DMS 273 (cell line): ENCODE data around the gene TTLL13.

Source experiments
- DNase-seq: peaks from one replicate; lab custom pipeline; 2025; ENCODE audit not compliant: unreplicated experiment; lab: John Stamatoyannopoulos, UW

Gene TTLL13

DNA sequence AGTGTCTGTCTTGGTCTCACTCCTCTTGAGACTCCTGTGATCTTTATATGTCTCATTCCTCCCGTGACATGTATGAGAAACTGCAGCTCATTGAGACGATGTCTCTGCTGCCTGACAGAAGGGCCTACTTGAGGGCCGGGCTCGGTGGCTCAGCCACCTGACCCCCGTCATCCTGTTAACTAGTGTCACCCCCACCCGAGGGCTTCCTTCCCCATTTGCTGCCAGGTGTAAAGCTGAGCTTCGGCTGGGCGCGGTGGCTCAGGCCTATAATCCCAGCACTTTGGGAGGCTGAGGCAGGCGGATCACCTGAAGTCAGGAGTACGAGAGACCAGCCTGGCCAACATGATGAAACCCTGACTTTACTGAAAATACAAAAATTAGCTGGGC is 35.5 kb upstream of the TTLL13 start:
- no peak for DNase-seq

DNA sequence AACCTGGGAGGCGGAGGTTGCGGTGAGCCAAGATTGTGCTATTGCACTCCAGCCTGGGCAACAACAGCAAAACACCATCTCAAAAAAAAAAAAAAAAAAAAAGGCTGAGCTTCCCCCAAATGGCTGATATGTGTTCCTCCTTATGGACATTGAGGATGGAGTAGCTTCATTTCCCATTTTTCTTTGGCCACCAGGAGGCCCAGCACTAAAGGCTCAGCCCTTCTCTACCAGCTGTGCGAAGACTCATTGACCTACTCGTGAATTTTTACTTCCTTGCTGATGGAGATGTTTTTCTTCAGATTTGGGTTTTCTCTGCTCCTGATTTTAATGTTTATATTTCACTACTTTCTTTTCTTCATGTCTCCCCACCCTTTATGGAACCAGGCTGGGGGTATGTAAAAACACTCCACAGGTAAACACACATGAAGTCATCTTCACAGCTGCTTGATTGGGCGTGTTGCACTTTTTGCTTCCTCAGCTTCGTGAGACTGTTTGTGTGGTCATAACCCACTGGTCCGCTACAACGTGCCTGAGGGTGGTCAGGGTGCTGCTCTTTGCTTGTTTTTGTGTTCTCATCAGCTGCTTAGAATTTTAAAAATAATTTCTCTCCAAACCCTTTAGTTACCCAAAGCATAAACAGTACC is 34.7 kb upstream of the TTLL13 start:
- DNase-seq: peak; percentile 27

DNA sequence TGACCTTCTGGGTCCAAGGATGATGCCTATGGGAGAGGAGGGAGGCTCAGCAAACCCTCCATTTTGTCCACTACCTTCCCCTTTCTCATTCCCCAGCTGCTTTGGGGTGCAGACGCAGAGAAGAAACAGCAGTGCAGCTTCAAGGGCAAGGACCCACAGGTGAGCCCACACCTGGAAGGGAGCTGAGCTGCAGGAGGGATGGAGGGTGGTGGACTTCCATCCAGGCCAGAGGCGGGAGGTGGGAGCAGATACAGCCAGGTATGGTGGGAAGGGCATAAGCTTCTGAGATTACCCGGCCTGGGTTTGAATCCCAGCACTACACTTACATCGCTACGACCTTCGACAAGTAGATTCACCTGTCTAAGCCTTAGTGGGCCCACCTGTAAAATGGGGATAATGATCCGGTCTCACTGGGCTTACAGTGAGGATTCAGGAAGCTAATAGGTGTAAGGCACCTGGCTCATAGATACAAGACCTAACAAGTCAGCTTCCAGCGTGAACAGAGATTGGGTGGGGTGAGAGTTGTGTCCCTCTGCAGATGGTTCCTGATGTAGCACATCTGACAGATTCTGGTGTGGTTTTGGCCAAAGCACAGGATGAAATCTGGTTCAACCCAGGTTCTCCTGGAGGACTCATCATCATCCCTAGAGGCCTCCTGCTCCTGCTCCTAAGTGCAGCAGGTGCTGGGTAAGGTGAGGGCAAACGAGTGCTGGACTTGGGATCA is 31.5 kb upstream of the TTLL13 start:
- no peak for DNase-seq

DNA sequence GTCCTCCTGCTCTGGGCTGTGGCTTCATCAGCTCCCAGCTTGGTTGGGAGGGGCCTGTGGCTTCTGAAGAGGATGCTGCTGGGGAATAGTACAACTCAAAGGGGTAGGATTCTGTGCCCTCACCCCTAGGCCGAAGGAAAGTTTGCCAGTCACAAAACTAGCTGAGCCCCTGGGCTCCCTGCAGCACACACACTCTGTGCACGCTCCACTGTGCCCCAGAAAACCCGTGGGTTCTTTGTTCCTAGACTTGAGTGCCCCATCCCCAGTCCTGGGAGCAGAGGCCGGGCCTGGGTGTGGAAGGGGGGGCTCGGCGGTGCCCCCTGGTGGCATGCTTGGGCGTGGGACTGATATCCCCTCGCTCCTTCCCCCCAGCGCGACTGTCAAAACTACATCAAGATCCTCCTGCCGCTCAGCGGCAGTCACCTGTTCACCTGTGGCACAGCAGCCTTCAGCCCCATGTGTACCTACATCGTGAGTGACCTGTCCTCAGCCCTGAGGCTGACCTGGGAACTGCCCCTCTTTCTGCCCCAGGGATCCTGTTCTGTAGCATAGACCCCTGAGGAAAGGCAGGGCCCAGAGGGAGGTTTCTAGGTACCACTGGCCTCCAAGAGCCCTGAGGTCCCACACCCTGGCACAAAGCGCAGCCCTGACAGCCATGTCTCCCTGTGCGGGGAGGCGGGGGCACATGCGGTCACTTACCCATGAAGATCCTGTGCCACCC is 29.8 kb upstream of the TTLL13 start:
- DNase-seq: peak; percentile 57

DNA sequence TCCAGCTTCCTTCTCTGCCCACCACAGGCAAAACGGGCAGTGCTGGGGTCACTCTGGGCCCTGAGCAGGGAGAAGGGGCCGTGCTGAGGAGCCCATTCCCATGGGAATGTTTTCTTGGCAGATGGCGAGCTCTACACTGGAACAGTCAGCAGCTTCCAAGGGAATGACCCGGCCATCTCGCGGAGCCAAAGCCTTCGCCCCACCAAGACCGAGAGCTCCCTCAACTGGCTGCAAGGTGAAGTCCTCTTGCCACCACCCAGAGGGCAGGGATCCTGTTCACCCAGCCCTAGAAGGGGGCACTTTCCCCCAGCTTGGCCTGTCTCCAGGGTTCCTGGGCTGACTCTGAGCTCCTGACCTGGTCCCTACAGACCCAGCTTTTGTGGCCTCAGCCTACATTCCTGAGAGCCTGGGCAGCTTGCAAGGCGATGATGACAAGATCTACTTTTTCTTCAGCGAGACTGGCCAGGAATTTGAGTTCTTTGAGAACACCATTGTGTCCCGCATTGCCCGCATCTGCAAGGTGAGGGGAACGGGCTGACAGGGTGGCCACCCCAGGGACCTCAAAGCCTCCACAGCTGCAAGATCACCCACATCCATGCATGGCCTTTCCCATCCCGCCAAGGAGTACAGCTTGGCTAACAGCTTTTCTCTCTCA is 28.0 kb upstream of the TTLL13 start:
- peak; percentile 83 for DNase-seq

DNA sequence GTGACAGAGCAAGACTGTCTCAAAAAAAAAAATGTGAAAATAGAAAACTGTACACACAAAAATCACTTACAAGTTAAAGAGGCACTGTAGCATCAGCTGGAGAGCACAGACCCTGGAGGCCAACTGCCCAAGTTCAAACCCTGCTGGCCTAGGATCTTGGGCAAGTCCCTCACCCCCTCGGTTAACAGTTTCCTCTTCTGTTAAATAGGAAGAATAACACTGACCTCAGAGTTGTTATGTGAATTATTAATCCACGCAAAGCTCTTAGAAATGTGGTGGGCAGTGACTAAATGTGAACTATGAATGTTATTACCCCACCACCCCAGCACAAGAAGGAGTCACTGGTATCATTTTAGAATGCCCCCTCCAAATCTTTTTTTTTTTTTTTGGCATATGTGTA is 26.8 kb upstream of the TTLL13 start:
- no peak for DNase-seq

DNA sequence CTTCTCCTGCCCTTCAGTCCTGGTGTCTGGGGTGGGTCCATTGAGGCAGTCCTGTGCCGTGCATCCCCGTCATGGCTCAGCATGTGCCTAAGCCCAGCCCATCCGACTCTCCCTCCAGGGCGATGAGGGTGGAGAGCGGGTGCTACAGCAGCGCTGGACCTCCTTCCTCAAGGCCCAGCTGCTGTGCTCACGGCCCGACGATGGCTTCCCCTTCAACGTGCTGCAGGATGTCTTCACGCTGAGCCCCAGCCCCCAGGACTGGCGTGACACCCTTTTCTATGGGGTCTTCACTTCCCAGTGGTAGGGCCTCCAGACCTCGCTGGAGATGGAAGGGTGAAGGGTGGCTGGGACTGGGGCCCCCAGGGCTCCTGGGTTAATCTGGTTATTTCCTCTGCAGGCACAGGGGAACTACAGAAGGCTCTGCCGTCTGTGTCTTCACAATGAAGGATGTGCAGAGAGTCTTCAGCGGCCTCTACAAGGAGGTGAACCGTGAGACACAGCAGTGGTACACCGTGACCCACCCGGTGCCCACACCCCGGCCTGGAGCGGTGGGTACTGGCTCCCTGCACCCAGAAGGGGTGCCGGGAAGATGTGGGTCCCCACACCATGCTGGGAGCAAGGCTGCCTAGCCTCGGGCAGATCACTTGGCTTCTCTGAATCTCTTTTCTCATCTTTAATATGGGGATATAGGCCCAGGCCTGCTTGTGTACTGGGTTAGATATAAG is 25.8 kb upstream of the TTLL13 start:
- DNase-seq: no peak

DNA sequence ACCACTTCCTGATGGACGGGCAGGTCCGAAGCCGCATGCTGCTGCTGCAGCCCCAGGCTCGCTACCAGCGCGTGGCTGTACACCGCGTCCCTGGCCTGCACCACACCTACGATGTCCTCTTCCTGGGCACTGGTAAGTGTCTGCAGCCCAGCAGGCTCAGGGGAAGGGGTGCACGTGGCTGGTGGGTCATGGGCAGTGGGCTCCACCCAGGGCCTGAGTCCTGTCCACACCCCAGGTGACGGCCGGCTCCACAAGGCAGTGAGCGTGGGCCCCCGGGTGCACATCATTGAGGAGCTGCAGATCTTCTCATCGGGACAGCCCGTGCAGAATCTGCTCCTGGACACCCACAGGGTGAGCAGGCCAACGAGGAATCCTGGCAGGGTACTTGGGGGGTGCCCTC is 24.3 kb upstream of the TTLL13 start:
- DNase-seq: no peak

DNA sequence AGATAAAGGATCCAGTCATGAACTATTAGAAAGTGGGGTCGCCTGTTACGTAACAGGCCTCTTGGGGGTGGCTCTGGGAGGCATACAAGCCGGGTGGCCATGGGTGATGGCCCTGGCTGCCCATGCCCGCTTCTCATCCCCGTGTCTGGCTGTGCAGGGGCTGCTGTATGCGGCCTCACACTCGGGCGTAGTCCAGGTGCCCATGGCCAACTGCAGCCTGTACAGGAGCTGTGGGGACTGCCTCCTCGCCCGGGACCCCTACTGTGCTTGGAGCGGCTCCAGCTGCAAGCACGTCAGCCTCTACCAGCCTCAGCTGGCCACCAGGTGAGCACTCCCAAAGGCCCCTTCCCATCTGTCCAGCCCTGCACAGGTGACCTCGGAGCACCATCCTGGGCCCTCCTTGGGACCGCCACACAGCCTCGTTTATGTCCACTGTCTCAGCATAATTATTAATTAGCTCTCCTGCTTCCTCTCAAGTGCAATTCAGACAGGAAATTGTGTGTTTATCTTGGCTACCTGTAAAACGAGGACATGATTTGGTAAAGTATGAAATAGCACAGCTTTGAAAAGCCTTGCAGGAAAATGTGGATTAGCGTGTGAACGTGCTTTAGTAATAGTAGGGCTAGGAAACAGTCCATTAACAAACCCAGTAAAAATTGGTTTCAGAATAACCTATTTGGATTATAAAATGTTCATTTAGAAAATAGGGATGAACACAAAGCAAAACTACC is 23.7 kb upstream of the TTLL13 start:
- no peak for DNase-seq

DNA sequence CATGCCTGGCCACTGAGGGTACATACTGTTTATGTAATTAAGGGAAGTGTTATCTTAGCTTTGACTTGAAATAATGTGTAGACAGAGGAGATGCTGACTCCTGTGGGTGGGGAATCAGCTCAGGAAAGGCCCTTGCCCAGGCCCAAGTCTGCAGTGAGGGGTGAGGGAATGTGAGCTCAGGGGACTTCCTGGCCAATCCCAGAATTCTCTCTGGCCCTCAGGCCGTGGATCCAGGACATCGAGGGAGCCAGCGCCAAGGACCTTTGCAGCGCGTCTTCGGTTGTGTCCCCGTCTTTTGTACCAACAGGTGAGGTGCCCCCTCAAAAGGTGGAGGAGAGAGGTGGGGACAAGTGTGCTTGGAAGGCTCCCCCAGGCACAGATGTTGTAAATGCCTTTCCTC is 22.0 kb upstream of the TTLL13 start:
- no peak for DNase-seq

DNA sequence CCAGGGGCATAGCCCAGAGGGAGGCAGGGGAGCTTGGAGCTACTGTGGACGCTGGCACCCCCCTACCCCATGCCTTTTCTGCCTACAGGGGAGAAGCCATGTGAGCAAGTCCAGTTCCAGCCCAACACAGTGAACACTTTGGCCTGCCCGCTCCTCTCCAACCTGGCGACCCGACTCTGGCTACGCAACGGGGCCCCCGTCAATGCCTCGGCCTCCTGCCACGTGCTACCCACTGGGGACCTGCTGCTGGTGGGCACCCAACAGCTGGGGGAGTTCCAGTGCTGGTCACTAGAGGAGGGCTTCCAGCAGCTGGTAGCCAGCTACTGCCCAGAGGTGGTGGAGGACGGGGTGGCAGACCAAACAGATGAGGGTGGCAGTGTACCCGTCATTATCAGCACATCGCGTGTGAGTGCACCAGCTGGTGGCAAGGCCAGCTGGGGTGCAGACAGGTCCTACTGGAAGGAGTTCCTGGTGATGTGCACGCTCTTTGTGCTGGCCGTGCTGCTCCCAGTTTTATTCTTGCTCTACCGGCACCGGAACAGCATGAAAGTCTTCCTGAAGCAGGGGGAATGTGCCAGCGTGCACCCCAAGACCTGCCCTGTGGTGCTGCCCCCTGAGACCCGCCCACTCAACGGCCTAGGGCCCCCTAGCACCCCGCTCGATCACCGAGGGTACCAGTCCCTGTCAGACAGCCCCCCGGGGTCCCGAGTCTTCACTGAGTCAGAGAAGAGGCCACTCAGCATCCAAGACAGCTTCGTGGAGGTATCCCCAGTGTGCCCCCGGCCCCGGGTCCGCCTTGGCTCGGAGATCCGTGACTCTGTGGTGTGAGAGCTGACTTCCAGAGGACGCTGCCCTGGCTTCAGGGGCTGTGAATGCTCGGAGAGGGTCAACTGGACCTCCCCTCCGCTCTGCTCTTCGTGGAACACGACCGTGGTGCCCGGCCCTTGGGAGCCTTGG is 21.3 kb upstream of the TTLL13 start:
- DNase-seq: no peak

DNA sequence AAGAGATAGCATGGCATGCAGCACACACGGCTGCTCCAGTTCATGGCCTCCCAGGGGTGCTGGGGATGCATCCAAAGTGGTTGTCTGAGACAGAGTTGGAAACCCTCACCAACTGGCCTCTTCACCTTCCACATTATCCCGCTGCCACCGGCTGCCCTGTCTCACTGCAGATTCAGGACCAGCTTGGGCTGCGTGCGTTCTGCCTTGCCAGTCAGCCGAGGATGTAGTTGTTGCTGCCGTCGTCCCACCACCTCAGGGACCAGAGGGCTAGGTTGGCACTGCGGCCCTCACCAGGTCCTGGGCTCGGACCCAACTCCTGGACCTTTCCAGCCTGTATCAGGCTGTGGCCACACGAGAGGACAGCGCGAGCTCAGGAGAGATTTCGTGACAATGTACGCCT is 20.4 kb upstream of the TTLL13 start:
- no peak for DNase-seq

DNA sequence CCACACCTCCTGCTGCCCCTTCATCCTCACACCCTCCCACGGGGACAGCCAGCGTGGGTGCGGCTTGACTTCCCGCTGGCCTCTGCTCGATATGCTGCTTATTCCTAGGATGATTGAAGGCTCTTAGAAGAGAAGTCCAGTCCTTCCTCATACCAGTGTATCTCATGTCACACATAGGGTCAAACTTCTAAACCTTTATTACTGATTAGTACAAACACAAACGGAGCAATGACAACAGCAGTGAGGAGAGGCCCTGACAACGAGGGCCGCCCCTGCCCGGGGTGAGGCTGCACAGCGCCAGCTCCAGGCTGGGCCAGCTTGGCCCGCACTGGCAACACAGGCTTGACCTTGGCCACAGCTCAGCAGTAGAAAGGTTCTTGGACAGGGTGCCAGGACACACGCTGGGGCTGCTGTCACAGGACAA is 19.3 kb upstream of the TTLL13 start:
- no peak for DNase-seq

DNA sequence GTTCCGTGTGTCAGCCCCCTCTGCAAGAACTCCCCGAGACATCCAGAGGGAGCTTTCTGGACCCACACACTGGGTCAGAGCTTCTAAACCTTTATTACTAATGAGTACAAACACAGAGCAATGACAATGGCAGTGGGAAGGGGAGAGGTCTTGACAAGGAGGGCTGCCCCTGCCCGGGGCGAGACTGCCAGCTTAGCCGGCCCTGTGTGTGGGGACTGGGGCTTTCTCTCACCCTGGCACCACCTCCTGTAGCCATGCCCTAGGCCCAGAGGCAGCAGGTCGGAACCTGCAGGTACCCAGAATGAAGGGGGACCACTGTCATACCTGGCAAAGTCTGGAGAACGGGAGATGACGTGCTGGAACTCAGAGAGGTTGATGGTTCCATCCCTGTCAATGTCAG is 18.7 kb upstream of the TTLL13 start:
- DNase-seq: no peak

DNA sequence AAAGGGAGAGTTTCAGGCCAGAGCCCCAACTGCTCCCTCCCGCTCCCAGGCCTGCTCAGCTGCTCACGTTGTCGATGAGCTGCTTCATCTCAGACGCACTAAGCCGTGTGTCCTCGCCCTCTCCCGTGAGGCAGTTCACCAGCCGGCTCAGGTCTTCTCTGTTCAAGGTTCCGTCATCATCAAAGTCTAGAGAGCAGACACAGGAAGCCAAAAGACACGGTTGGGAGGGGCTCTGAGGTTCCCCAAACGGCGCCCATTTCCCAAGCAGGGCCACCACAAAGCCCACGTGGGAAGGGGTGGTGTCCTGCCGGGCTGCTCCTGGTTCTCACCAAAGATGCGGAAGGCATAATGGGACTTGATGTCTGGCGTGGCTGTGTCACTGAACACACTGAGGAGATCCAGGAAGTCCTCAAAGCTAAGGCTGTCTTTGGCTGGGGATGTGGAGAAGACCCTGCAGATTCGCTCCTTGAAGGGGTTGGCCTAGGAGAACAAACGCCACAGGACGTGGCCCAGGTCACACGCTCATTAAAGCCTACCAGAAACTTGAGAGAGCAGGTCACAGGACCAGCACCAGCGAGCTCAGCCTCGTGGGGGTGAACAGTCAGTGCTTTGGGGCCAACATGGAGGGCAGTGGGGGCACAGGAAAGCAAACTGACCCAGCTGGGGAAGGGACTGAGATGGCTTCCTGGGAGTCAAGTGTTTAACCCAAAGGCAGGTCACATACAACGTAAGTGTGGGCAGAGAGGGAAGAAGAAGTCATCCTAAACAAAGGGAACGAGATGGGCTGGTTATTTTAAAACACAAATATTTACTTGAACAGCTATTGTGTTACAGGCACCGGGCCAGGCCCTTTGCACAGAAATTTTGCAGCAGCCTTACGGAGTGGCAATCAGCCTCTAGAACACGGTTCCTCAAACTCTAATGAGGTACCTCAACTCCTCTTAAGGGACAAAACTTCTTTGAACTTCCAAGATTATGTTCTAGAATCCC is 18.0 kb upstream of the TTLL13 start:
- DNase-seq: no peak

DNA sequence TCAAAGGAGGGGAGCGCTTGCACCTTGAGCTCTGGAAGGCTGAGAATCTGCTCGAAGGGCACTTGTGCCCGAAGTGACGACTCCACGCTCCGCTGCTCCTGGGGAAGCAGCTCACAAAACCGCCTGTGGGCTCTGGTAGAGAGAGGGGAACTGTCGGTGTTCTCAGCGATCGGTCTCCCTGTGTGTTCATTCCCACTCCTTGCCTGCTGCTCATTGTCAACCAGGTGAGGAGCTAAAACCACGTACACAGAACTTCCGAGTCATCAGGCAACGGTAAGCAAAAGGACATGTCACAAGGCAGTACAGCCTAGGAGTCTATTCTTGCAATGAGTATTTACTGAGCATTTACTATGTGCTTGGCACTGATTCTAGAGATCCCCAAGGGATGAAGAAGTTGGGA is 17.2 kb upstream of the TTLL13 start:
- no peak for DNase-seq

DNA sequence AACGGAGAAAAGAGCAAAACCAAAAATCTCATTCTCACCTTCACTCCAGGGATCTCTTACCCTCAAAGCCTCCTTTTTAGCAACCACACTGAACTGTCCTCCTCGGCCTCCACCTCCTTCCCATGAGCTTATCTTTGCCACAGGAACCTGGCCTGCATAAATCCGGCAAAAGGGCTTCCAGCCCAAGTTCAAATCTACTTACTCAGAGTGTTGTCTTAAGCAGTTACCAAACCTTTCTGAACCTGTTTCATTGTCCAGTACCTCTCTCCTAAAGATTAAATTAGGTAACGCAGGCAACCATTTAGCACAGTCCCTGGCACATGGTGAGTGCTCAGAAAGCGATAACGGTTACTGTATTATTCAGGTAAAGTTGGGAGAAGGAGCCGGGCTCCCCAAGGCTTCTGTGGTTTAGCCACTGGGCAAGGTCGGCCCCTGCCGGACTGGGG is 16.4 kb upstream of the TTLL13 start:
- DNase-seq: no peak
